GM19463 (cell line): ENCODE measurements around the gene GATD1.
A peak's percentile ranks its signal among the peaks of the same experiment; 100 is the strongest.

Experiments
- ATAC-seq: cut with Tn5 transposase; IDR thresholded peaks from one replicate; pipeline ENCODE4 v1.9.1; 2021; ENCODE audit warnings: mild to moderate bottlenecking, moderate library complexity; ENCODE audit not compliant: unreplicated experiment

The GATD1 gene

GRCh38 chr11:729492-730074 lies 47.7 kb downstream of the GATD1 start:
- no peak for ATAC-seq

- ATAC-seq: no peak
Measured at GRCh38 chr11:728901-729491, 48.3 kb downstream of the GATD1 start.

- peak; percentile 52 for ATAC-seq
Measured at GRCh38 chr11:727859-728748, 49.2 kb downstream of the GATD1 start.

- ATAC-seq: no peak
Measured at GRCh38 chr11:727281-727701, 50.0 kb downstream of the GATD1 start.

GRCh38 chr11:726278-727220 lies 50.7 kb downstream of the GATD1 start:
- no peak for ATAC-seq

- ATAC-seq: no peak
Measured at GRCh38 chr11:725624-726202, 51.6 kb downstream of the GATD1 start.

- ATAC-seq: no peak
Measured at GRCh38 chr11:724778-725386, 52.4 kb downstream of the GATD1 start.

GRCh38 chr11:724049-724777 lies 53.1 kb downstream of the GATD1 start:
- ATAC-seq: no peak

- ATAC-seq: no peak
Measured at GRCh38 chr11:723120-723883, 54.0 kb downstream of the GATD1 start.

- ATAC-seq: no peak
Measured at GRCh38 chr11:722346-722811, 54.9 kb downstream of the GATD1 start.

- no peak for ATAC-seq
Measured at GRCh38 chr11:721741-722345, 55.4 kb downstream of the GATD1 start.

- no peak for ATAC-seq
Measured at GRCh38 chr11:721247-721740, 56.0 kb downstream of the GATD1 start.

- ATAC-seq: no peak
Measured at GRCh38 chr11:720642-721246, 56.5 kb downstream of the GATD1 start.

GRCh38 chr11:720017-720641 lies 57.2 kb downstream of the GATD1 start:
- no peak for ATAC-seq

GRCh38 chr11:719214-720016 lies 57.9 kb downstream of the GATD1 start:
- ATAC-seq: no peak
